Measurements from ENCODE around the gene ASAP2.

GRCh38 chr2:9247786-9248185 is 41.2 kb downstream of the ASAP2 start:
- TF ChIP-seq CTCF (IDR thresholded peaks at IDR 0.05) (no peak), POLR2A (IDR thresholded peaks at IDR 0.05) (no peak)

All from suprapubic skin (tissue), 3 donors.